Activated effector memory CD4-positive, alpha-beta T cell treated with Interleukin-2 at 50 U/mL for 16 hours (primary cell): ENCODE data around the gene TDRD12.
"Not testable (repeated sequence)": the region's sequence is repeated elsewhere in the genome, so short reads cannot be mapped to it uniquely, and the experiment has no call there.

Experiments used
- DNase-seq: peaks from one replicate; pipeline ENCODE4 v3.0.0-alpha.2; 2020

Gene TDRD12

GRCh38 chr19:32719611-32720059 is at the start of gene TDRD12:
Gene TDRD12 (plus strand): TSS chr19:32719767. CDS start chr19:32720073, 306 bp downstream.
- no peak for DNase-seq

- no peak for DNase-seq
Measured at GRCh38 chr19:32671883-32672593, 47.5 kb upstream of the TDRD12 start.

GRCh38 chr19:32672841-32673240 is 46.7 kb upstream of the TDRD12 start:
- no peak for DNase-seq

GRCh38 chr19:32673573-32673972 is 46.0 kb upstream of the TDRD12 start:
- no peak for DNase-seq

GRCh38 chr19:32674153-32674930 is 45.2 kb upstream of the TDRD12 start:
- no peak for DNase-seq

- peak; percentile 97 for DNase-seq
Measured at GRCh38 chr19:32674931-32675719, 44.4 kb upstream of the TDRD12 start, which contains the start of gene ANKRD27. Gene ANKRD27 (minus strand): TSS chr19:32675180. CDS start chr19:32659015, 16,165 bp downstream.

- peak; percentile 60 for DNase-seq
Measured at GRCh38 chr19:32675720-32676185, 43.8 kb upstream of the TDRD12 start, which contains the start of gene RGS9BP. Gene RGS9BP (plus strand): TSS chr19:32675848. CDS start chr19:32676264, 416 bp downstream.

- DNase-seq, result peak; percentile 22
Measured at GRCh38 chr19:32676186-32676894, 43.2 kb upstream of the TDRD12 start.

GRCh38 chr19:32676895-32677359 is 42.6 kb upstream of the TDRD12 start:
- no peak for DNase-seq

- DNase-seq, result no peak
Measured at GRCh38 chr19:32677657-32678056, 41.9 kb upstream of the TDRD12 start.

GRCh38 chr19:32680986-32681385 is 38.6 kb upstream of the TDRD12 start:
- no peak for DNase-seq

GRCh38 chr19:32682317-32682716 is 37.2 kb upstream of the TDRD12 start:
- DNase-seq, result no peak

- DNase-seq, result no peak
Measured at GRCh38 chr19:32686847-32687475, 32.6 kb upstream of the TDRD12 start.

GRCh38 chr19:32687681-32688080 is 31.9 kb upstream of the TDRD12 start:
- DNase-seq, result no peak

GRCh38 chr19:32688311-32688710 is 31.3 kb upstream of the TDRD12 start:
- DNase-seq, result no peak

GRCh38 chr19:32691291-32691951 is 28.1 kb upstream of the TDRD12 start, which contains the start of gene NUDT19:
Gene NUDT19 (plus strand): TSS chr19:32691821. CDS start chr19:32691961, 140 bp downstream.
- peak; percentile 67 for DNase-seq

GRCh38 chr19:32691952-32692726 is 27.4 kb upstream of the TDRD12 start:
- peak; percentile 38 for DNase-seq

- no peak for DNase-seq
Measured at GRCh38 chr19:32692727-32693061, 26.9 kb upstream of the TDRD12 start.

- not testable (repeated sequence) for DNase-seq
Measured at GRCh38 chr19:32693151-32694108, 26.1 kb upstream of the TDRD12 start.
